Measurements from ENCODE around the gene ANKS1A. TPM values are rescaled to one million over a fixed set of nuclear protein-coding genes. Genes with fewer than 3 reads are reported as not detected.

ANKS1A gene
- total RNA-seq, 1 experiment from 2014 or later = 28.5 TPM

DNA sequence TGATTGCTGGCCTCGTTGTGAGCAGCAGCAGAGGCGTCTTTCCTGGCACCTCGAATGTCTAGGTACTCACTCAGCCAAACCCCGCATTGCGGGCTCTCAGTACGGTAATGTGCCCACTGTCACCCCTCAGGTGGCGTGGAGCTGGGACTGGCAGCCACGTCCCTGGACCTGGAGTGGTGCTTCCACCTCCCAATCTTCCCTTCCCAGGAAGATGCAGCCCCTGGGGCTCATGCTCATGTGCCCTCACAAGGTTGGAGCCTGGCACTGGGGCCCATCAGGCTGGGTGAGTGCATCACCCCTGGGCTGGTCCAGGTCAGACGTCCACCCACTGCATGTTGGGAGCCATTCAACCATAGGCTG, 176.4 kb downstream of the ANKS1A start:
- no TSS peak for BruUV-seq (replicated peaks)
- Histone ChIP-seq H3F3A (ENCODE audit: insufficient read depth, low read depth) (no peaks in the 10 kb centered on the region), H3K9me2 (ENCODE audit: insufficient read depth) (no peaks in the 10 kb centered on the region), H3K27me3 (ENCODE audit: insufficient read depth, low read depth) (no peaks in the 10 kb centered on the region), H3K36me3 (ENCODE audit: low read depth) (no peaks in the 10 kb centered on the region), H3K4me2 (no peak overlapping the region), H4K20me1 (ENCODE audit: insufficient read depth) (no peaks in the 10 kb centered on the region), H3K9me3 (ENCODE audit: insufficient read depth, low read depth) (no peaks in the 10 kb centered on the region), H3K4me3 (no peak overlapping the region), H3K79me2 (ENCODE audit: low read depth) (no peaks in the 10 kb centered on the region), H3K4me1 (replicated peaks; ENCODE audit: insufficient read depth) (no peaks in the 10 kb centered on the region), H3K27ac (no peak overlapping the region), H2AFZ (no peak overlapping the region)
- intact Hi-C loops (cut with micrococcal nuclease; ENCODE audit: unreplicated experiment) = no loop called here
- ChIA-PET POLR2A (ENCODE audit: unreplicated experiment) (no interaction called here), CTCF (no interaction called here)
- TF ChIP-seq EZH2 (IDR thresholded peaks at IDR 0.05; ENCODE audit: low read depth) = no peak
- TF ChIP-seq, protein P1, sequence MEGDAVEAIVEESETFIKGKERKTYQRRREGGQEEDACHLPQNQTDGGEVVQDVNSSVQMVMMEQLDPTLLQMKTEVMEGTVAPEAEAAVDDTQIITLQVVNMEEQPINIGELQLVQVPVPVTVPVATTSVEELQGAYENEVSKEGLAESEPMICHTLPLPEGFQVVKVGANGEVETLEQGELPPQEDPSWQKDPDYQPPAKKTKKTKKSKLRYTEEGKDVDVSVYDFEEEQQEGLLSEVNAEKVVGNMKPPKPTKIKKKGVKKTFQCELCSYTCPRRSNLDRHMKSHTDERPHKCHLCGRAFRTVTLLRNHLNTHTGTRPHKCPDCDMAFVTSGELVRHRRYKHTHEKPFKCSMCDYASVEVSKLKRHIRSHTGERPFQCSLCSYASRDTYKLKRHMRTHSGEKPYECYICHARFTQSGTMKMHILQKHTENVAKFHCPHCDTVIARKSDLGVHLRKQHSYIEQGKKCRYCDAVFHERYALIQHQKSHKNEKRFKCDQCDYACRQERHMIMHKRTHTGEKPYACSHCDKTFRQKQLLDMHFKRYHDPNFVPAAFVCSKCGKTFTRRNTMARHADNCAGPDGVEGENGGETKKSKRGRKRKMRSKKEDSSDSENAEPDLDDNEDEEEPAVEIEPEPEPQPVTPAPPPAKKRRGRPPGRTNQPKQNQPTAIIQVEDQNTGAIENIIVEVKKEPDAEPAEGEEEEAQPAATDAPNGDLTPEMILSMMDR (conservative IDR thresholded peaks at IDR 0.05) = no peak
- DNase-seq = no peak

DNA sequence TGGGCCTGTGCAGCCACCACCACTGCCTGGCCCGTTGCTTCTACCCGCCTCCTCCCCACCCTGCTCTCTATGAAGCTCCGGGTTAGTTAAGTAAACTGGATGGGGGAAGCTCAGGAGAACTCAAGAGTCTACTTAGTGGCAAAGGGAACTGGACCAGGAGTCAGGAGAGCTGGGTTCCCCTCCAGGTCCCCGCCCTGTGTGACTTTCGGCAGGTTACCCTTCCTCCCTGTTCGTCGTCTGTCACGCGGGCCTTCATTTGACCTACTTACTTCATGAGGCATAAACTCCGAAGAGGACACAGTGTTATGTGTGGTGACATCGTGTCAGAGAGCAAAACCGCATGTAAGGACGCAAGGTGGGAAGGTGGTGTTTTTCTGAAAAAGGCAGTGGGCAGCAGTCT, 176.8 kb downstream of the ANKS1A start:
- no peak overlapping the region for H3K4me2 ChIP-seq
- H3K27ac ChIP-seq = no peak overlapping the region
- ChIA-PET CTCF (no interaction called here), POLR2A (ENCODE audit: unreplicated experiment) (no interaction called here)
- intact Hi-C loops (cut with micrococcal nuclease; ENCODE audit: unreplicated experiment) = no loop called here
- H3K4me1 ChIP-seq (replicated peaks; ENCODE audit: insufficient read depth) = no peaks in the 10 kb centered on the region
- no TSS peak for BruUV-seq (replicated peaks)
- H2AFZ ChIP-seq = no peak overlapping the region
- H3K9me2 ChIP-seq (ENCODE audit: insufficient read depth) = no peaks in the 10 kb centered on the region
- no peak overlapping the region for H3K4me3 ChIP-seq
- no peaks in the 10 kb centered on the region for H4K20me1 ChIP-seq (ENCODE audit: insufficient read depth)
- H3K36me3 ChIP-seq (ENCODE audit: low read depth) = no peaks in the 10 kb centered on the region
- DNase-seq = no peak
- no peaks in the 10 kb centered on the region for H3K79me2 ChIP-seq (ENCODE audit: low read depth)
- TF ChIP-seq EZH2 (IDR thresholded peaks at IDR 0.05; ENCODE audit: low read depth) = no peak
- TF ChIP-seq, protein P1 (conservative IDR thresholded peaks at IDR 0.05) = no peak
- H3F3A ChIP-seq (ENCODE audit: insufficient read depth, low read depth) = no peaks in the 10 kb centered on the region
- no peaks in the 10 kb centered on the region for H3K27me3 ChIP-seq (ENCODE audit: insufficient read depth, low read depth)
- no peaks in the 10 kb centered on the region for H3K9me3 ChIP-seq (ENCODE audit: insufficient read depth, low read depth)

DNA sequence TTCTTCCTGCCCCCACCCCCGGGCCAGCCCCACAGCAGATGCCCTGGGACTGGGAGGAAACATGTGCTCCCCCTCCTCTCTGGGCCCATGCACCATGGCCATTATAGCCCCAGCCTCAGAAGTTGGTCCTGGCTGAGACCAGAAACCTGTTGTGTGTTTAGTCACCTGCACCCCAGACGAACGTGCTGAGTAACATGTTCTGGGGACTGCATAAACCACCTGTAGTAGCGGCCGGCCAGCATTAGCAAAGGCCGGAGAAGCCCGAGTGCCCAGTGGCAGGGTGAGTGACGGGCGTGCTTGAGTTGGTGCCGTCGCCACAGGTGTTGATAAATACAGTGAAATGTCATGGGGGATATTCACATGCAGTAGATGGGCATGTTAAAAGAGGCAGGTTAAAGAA, 178.2 kb downstream of the ANKS1A start:
- H3K36me3 ChIP-seq (ENCODE audit: low read depth) = no peaks in the 10 kb centered on the region
- no peaks in the 10 kb centered on the region for H3K9me2 ChIP-seq (ENCODE audit: insufficient read depth)
- no TSS peak for BruUV-seq (replicated peaks)
- H4K20me1 ChIP-seq (ENCODE audit: insufficient read depth) = no peaks in the 10 kb centered on the region
- no peaks in the 10 kb centered on the region for H3K79me2 ChIP-seq (ENCODE audit: low read depth)
- no peak for DNase-seq
- H3K27me3 ChIP-seq (ENCODE audit: insufficient read depth, low read depth) = no peaks in the 10 kb centered on the region
- no peaks in the 10 kb centered on the region for H3F3A ChIP-seq (ENCODE audit: insufficient read depth, low read depth)
- H2AFZ ChIP-seq = no peak overlapping the region
- no peaks in the 10 kb centered on the region for H3K9me3 ChIP-seq (ENCODE audit: insufficient read depth, low read depth)
- H3K4me3 ChIP-seq = no peak overlapping the region
- no peaks in the 10 kb centered on the region for H3K4me1 ChIP-seq (replicated peaks; ENCODE audit: insufficient read depth)
- H3K4me2 ChIP-seq = no peak overlapping the region
- TF ChIP-seq, protein P1 (conservative IDR thresholded peaks at IDR 0.05) = no peak
- TF ChIP-seq EZH2 (IDR thresholded peaks at IDR 0.05; ENCODE audit: low read depth) = no peak
- no peak overlapping the region for H3K27ac ChIP-seq
- CTCF ChIA-PET = no interaction called here
- POLR2A ChIA-PET (ENCODE audit: unreplicated experiment) = no interaction called here
- intact Hi-C loops (cut with micrococcal nuclease; ENCODE audit: unreplicated experiment) = no loop called here

Measured in PC-9 (cell line).